Lower leg skin (tissue), 3 donors: Measurements from ENCODE around the gene PPIA.

ENCODE experiments used
- CTCF ChIP-seq, 3 donors: fragments of 450-650 bp; IDR thresholded peaks; one replicate each; pipeline ENCODE4 v1.5.1; 2016; ENCODE audit warnings: antibody characterized with exemption in 3 of 3, mild to moderate bottlenecking in 3 of 3, moderate library complexity in 2 of 3
- POLR2A ChIP-seq, 2 donors: fragments of 450-650 bp; IDR thresholded peaks; one replicate each; pipeline ENCODE4 v1.6.1; 2016 to 2017; ENCODE audit warnings: antibody characterized with exemption in 2 of 2, mild to moderate bottlenecking in 1 of 2, moderate library complexity in 1 of 2

GRCh38 chr7:44764665-44765578, 31.6 kb upstream of the PPIA start:
- no peak for TF ChIP-seq CTCF (IDR thresholded peaks at IDR 0.05)
- no peak for TF ChIP-seq POLR2A (IDR thresholded peaks at IDR 0.05)
